ENCODE measurements around the gene NKIRAS1. TPM values are rescaled to one million over a fixed set of nuclear protein-coding genes. Genes with fewer than 3 reads are reported as not detected.
"Not testable (repeated sequence)": the region's sequence is repeated elsewhere in the genome, so short reads cannot be mapped to it uniquely, and the experiment has no call there.

Gene NKIRAS1
- total RNA-seq, 2 experiments from 2014 or later = 2.4 to 3.1 TPM

- Mint-ChIP-seq H3K9me3 (peaks cover 4% of the 10 kb centered on the region), H3K27me3 (ENCODE audit: low read depth) (no peaks in the 10 kb centered on the region), H3K4me1 (ENCODE audit: low read depth) (no peaks in the 10 kb centered on the region), H3K27ac (no peak overlapping the region), H3K4me3 (no peak overlapping the region), H3K36me3 (ENCODE audit: low read depth) (no peaks in the 10 kb centered on the region)
- no peak for DNase-seq
- CTCF ChIA-PET = interaction anchor here (0.6 kb wide), 1 partner anchor 57 kb away, joined by 4 read pairs; no protein-coding TSS in a partner anchor
- intact Hi-C loops (cut with micrococcal nuclease) = no loop called here
Observed at GRCh38 chr3:23934253-23934652, 17.5 kb upstream of the NKIRAS1 start.

GRCh38 chr3:23932571-23932970, 15.8 kb upstream of the NKIRAS1 start:
- Mint-ChIP-seq H3K36me3 (ENCODE audit: low read depth) (no peaks in the 10 kb centered on the region), H3K27ac (no peak overlapping the region), H3K4me3 (no peak overlapping the region), H3K27me3 (ENCODE audit: low read depth) (no peaks in the 10 kb centered on the region), H3K9me3 (no peaks in the 10 kb centered on the region), H3K4me1 (ENCODE audit: low read depth) (no peaks in the 10 kb centered on the region)
- CTCF ChIA-PET = no interaction called here
- no peak for DNase-seq
- intact Hi-C loops (cut with micrococcal nuclease) = no loop called here

GRCh38 chr3:23931597-23931996, 14.8 kb upstream of the NKIRAS1 start:
- Mint-ChIP-seq H3K9me3 (no peaks in the 10 kb centered on the region), H3K27ac (no peak overlapping the region), H3K36me3 (ENCODE audit: low read depth) (no peaks in the 10 kb centered on the region), H3K4me1 (ENCODE audit: low read depth) (no peaks in the 10 kb centered on the region), H3K27me3 (ENCODE audit: low read depth) (no peaks in the 10 kb centered on the region), H3K4me3 (no peak overlapping the region)
- CTCF ChIA-PET = no interaction called here
- DNase-seq = no peak
- intact Hi-C loops (cut with micrococcal nuclease) = no loop called here

- intact Hi-C loops (cut with micrococcal nuclease) = no loop called here
- H3K4me3 Mint-ChIP-seq = no peak overlapping the region
- H3K27me3 Mint-ChIP-seq (ENCODE audit: low read depth) = no peaks in the 10 kb centered on the region
- DNase-seq = no peak
- H3K9me3 Mint-ChIP-seq = no peaks in the 10 kb centered on the region
- no peak overlapping the region for H3K27ac Mint-ChIP-seq
- H3K36me3 Mint-ChIP-seq (ENCODE audit: low read depth) = no peaks in the 10 kb centered on the region
- no peaks in the 10 kb centered on the region for H3K4me1 Mint-ChIP-seq (ENCODE audit: low read depth)
- CTCF ChIA-PET = interaction anchor here (0.6 kb wide), 1 partner anchor 40 kb away, joined by 3 read pairs; no protein-coding TSS in a partner anchor
Observed at GRCh38 chr3:23928524-23928923, 11.7 kb upstream of the NKIRAS1 start.

GRCh38 chr3:23926736-23927135, 9.9 kb upstream of the NKIRAS1 start:
- Mint-ChIP-seq H3K4me1 (ENCODE audit: low read depth) (no peaks in the 10 kb centered on the region), H3K36me3 (ENCODE audit: low read depth) (no peaks in the 10 kb centered on the region), H3K27ac (no peak overlapping the region), H3K9me3 (no peaks in the 10 kb centered on the region), H3K27me3 (ENCODE audit: low read depth) (no peaks in the 10 kb centered on the region), H3K4me3 (no peak overlapping the region)
- CTCF ChIA-PET = no interaction called here
- intact Hi-C loops (cut with micrococcal nuclease) = no loop called here
- DNase-seq = no peak

- no peak overlapping the region for H3K4me3 Mint-ChIP-seq
- DNase-seq = no peak
- no peaks in the 10 kb centered on the region for H3K27me3 Mint-ChIP-seq (ENCODE audit: low read depth)
- intact Hi-C loops (cut with micrococcal nuclease) = no loop called here
- peaks cover 2% of the 10 kb centered on the region for H3K36me3 Mint-ChIP-seq (ENCODE audit: low read depth)
- H3K9me3 Mint-ChIP-seq = no peaks in the 10 kb centered on the region
- H3K4me1 Mint-ChIP-seq (ENCODE audit: low read depth) = no peaks in the 10 kb centered on the region
- CTCF ChIA-PET = no interaction called here
- H3K27ac Mint-ChIP-seq = no peak overlapping the region
Observed at GRCh38 chr3:23926246-23926645, 9.5 kb upstream of the NKIRAS1 start.

- Mint-ChIP-seq H3K27me3 (ENCODE audit: low read depth) (no peaks in the 10 kb centered on the region), H3K4me1 (ENCODE audit: low read depth) (peaks cover 15% of the 10 kb centered on the region), H3K27ac (no peak overlapping the region), H3K36me3 (ENCODE audit: low read depth) (peaks cover 22% of the 10 kb centered on the region), H3K9me3 (no peaks in the 10 kb centered on the region), H3K4me3 (no peak overlapping the region)
- intact Hi-C loops (cut with micrococcal nuclease) = no loop called here
- no peak for DNase-seq
- CTCF ChIA-PET = interaction anchor here (1.1 to 1.7 kb wide), 2 partner anchors 26 to 35 kb away, joined by 3 to 4 read pairs; no protein-coding TSS in a partner anchor
Observed at GRCh38 chr3:23923786-23924185, 7.0 kb upstream of the NKIRAS1 start.

- H3K27me3 Mint-ChIP-seq (ENCODE audit: low read depth) = no peaks in the 10 kb centered on the region
- DNase-seq = no peak
- peaks cover 25% of the 10 kb centered on the region for H3K4me1 Mint-ChIP-seq (ENCODE audit: low read depth)
- no peak overlapping the region for H3K27ac Mint-ChIP-seq
- H3K36me3 Mint-ChIP-seq (ENCODE audit: low read depth) = peaks cover 40% of the 10 kb centered on the region
- intact Hi-C loops (cut with micrococcal nuclease) = no loop called here
- H3K9me3 Mint-ChIP-seq = no peaks in the 10 kb centered on the region
- no peak overlapping the region for H3K4me3 Mint-ChIP-seq
- CTCF ChIA-PET = interaction anchor here (0.7 kb wide), 2 partner anchors 21 to 25 kb away, joined by 3 to 6 read pairs; no protein-coding TSS in a partner anchor
Observed at GRCh38 chr3:23921052-23921511, 4.3 kb upstream of the NKIRAS1 start.

GRCh38 chr3:23920151-23920655, 3.4 kb upstream of the NKIRAS1 start:
- Mint-ChIP-seq H3K27ac (peak overlapping the region; percentile 70), H3K4me3 (peak overlapping the region; percentile 32), H3K36me3 (ENCODE audit: low read depth) (peaks cover 40% of the 10 kb centered on the region), H3K27me3 (ENCODE audit: low read depth) (no peaks in the 10 kb centered on the region), H3K9me3 (no peaks in the 10 kb centered on the region), H3K4me1 (ENCODE audit: low read depth) (peaks cover 32% of the 10 kb centered on the region)
- no peak for DNase-seq
- intact Hi-C loops (cut with micrococcal nuclease) = no loop called here
- CTCF ChIA-PET = no interaction called here

- Mint-ChIP-seq H3K36me3 (ENCODE audit: low read depth) (peaks cover 40% of the 10 kb centered on the region), H3K27ac (peak overlapping the region; percentile 56), H3K27me3 (ENCODE audit: low read depth) (no peaks in the 10 kb centered on the region), H3K4me3 (peak overlapping the region; percentile 32), H3K9me3 (no peaks in the 10 kb centered on the region), H3K4me1 (ENCODE audit: low read depth) (peaks cover 38% of the 10 kb centered on the region)
- intact Hi-C loops (cut with micrococcal nuclease) = loop anchor here (5.0 to 10.0 kb wide), 2 partner anchors 87 to 235 kb away; no protein-coding TSS in a partner anchor
- no peak for DNase-seq
- CTCF ChIA-PET = no interaction called here
Observed at GRCh38 chr3:23919628-23920027, 2.8 kb upstream of the NKIRAS1 start.

- H3K9me3 Mint-ChIP-seq; DNase-seq; H3K27me3 Mint-ChIP-seq (ENCODE audit: low read depth): not testable (repeated sequence)
- peak overlapping the region; percentile 99 for H3K27ac Mint-ChIP-seq
- peaks cover 45% of the 10 kb centered on the region for H3K4me1 Mint-ChIP-seq (ENCODE audit: low read depth)
- CTCF ChIA-PET = interaction anchor here (1.2 kb wide), 1 partner anchor 110 kb away, joined by 3 read pairs; no protein-coding TSS in a partner anchor
- intact Hi-C loops (cut with micrococcal nuclease) = loop anchor here (5.0 to 10.0 kb wide), 2 partner anchors 86 to 236 kb away; no protein-coding TSS in a partner anchor
- H3K36me3 Mint-ChIP-seq (ENCODE audit: low read depth) = peaks cover 40% of the 10 kb centered on the region
- H3K4me3 Mint-ChIP-seq = peak overlapping the region; percentile 94
Observed at GRCh38 chr3:23918331-23918730, 1.5 kb upstream of the NKIRAS1 start.

- Mint-ChIP-seq H3K4me1 (ENCODE audit: low read depth) (peaks cover 45% of the 10 kb centered on the region), H3K4me3 (peak overlapping the region; percentile 94), H3K36me3 (ENCODE audit: low read depth) (peaks cover 40% of the 10 kb centered on the region), H3K27ac (peak overlapping the region; percentile 99)
- H3K9me3 Mint-ChIP-seq; H3K27me3 Mint-ChIP-seq (ENCODE audit: low read depth): not testable (repeated sequence)
- intact Hi-C loops (cut with micrococcal nuclease) = loop anchor here (1.0 to 10.0 kb wide), 6 partner anchors 28 to 715 kb away; partner anchors contain the start of genes NR1D2 and UBE2E2
- peak; percentile 79 for DNase-seq
- CTCF ChIA-PET = interaction anchor here (1.2 kb wide), 1 partner anchor 110 kb away, joined by 3 read pairs; no protein-coding TSS in a partner anchor
Observed at GRCh38 chr3:23917679-23918303, 1.0 kb upstream of the NKIRAS1 start.

Measured in activated naive CD4-positive, alpha-beta T cell treated with anti-CD3 and anti-CD28 coated beads for 36 hours (primary cell).